Stimulated activated effector memory CD8-positive, alpha-beta T cell treated with anti-CD3 and anti-CD28 coated beads, Interleukin-12 subunit alpha, Interleukin-12 subunit beta, amount 100 ng/mL, for 72 hours (primary cell): ENCODE measurements around the gene TRAK2.
"Not testable (repeated sequence)": the region's sequence is repeated elsewhere in the genome, so short reads cannot be mapped to it uniquely, and the experiment has no call there.

Source experiments
- ATAC-seq: fragments of 150-1000 bp; cut with Tn5 transposase; 2 replicates; pipeline ENCODE4 v1.10.0; 2021
- DNase-seq, 2 donors: peaks; one replicate each; pipeline ENCODE4 v3.0.0; 2021 to 2022; ENCODE audit warnings: low spot score in 2 of 2
- H3K27ac Mint-ChIP-seq: one replicate; pipeline ENCODE4 v1.8.0; 2022; ENCODE audit warnings: mild to moderate bottlenecking, mixed read lengths
- H3K36me3 Mint-ChIP-seq: one replicate; pipeline ENCODE4 v1.8.0; 2022; ENCODE audit warnings: mild to moderate bottlenecking, mixed read lengths
- H3K4me1 Mint-ChIP-seq: one replicate; pipeline ENCODE4 v1.8.0; 2022; ENCODE audit warnings: mixed read lengths
- H3K4me3 Mint-ChIP-seq: one replicate; pipeline ENCODE4 v1.8.0; 2022; ENCODE audit warnings: mild to moderate bottlenecking, mixed read lengths
- H3K9me3 Mint-ChIP-seq: one replicate; pipeline ENCODE4 v1.8.0; 2022; ENCODE audit warnings: mixed read lengths

The TRAK2 gene

DNA sequence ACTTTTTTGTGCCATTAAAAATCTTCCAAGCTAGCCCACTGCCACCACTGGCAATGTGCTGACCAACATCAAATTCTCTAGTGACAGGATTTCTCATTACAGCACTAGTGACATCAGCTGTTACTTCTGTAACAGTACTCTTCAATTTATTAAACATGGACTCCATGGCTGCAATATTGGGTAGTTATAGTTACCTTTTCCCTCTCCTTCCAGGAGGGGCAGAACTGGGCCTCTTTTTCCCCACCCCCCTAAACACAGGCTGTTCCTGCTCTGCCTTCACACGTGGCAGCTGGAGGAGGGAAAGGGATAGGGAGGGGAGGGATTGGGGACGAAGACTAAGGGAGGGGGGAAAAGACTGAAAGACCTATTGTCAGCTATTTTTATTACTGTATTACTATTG, 38.1 kb downstream of the TRAK2 start:
- ATAC-seq = no peak
- no peaks in the 10 kb centered on the region for H3K4me1 Mint-ChIP-seq
- H3K36me3 Mint-ChIP-seq = peaks cover 4% of the 10 kb centered on the region
- no peak overlapping the region for H3K4me3 Mint-ChIP-seq
- H3K9me3 Mint-ChIP-seq = no peaks in the 10 kb centered on the region
- no peak overlapping the region for H3K27ac Mint-ChIP-seq
- DNase-seq = no peak

- Mint-ChIP-seq H3K4me3 (no peak overlapping the region), H3K27ac (no peak overlapping the region)
- no peak for DNase-seq
Measured at GRCh38 chr2:201411421-201411820, 39.8 kb downstream of the TRAK2 start.

GRCh38 chr2:201408931-201409330, 42.3 kb downstream of the TRAK2 start:
- Mint-ChIP-seq H3K27ac (no peak overlapping the region), H3K4me3 (no peak overlapping the region), H3K4me1 (peaks cover 13% of the 10 kb centered on the region), H3K36me3 (peaks cover 8% of the 10 kb centered on the region), H3K9me3 (no peaks in the 10 kb centered on the region)
- DNase-seq (no peak), ATAC-seq (no peak)

More at GRCh38 chr2:201411421-201411820, 39.8 kb downstream of the TRAK2 start:
- Mint-ChIP-seq H3K36me3 (no peaks in the 10 kb centered on the region), H3K9me3 (no peaks in the 10 kb centered on the region), H3K4me1 (no peaks in the 10 kb centered on the region)
- ATAC-seq = no peak

GRCh38 chr2:201407265-201407664, 44.0 kb downstream of the TRAK2 start:
- DNase-seq (no peak), ATAC-seq (no peak)
- peaks cover 8% of the 10 kb centered on the region for H3K36me3 Mint-ChIP-seq
- no peak overlapping the region for H3K27ac Mint-ChIP-seq
- no peak overlapping the region for H3K4me3 Mint-ChIP-seq
- H3K9me3 Mint-ChIP-seq = no peaks in the 10 kb centered on the region
- peaks cover 17% of the 10 kb centered on the region for H3K4me1 Mint-ChIP-seq

- no peaks in the 10 kb centered on the region for H3K9me3 Mint-ChIP-seq
- peak; percentile 69 for ATAC-seq
- DNase-seq = no peak
- no peak overlapping the region for H3K27ac Mint-ChIP-seq
- H3K4me3 Mint-ChIP-seq = no peak overlapping the region
- peaks cover 8% of the 10 kb centered on the region for H3K36me3 Mint-ChIP-seq
- peaks cover 22% of the 10 kb centered on the region for H3K4me1 Mint-ChIP-seq
Measured at GRCh38 chr2:201406077-201406662, 45.1 kb downstream of the TRAK2 start.

- peak; percentile 95 for ATAC-seq
- H3K27ac Mint-ChIP-seq = peak overlapping the region; percentile 2
Measured at GRCh38 chr2:201404699-201405280, 46.5 kb downstream of the TRAK2 start.

GRCh38 chr2:201403880-201404279, 47.4 kb downstream of the TRAK2 start:
- Mint-ChIP-seq H3K9me3 (no peaks in the 10 kb centered on the region), H3K4me1 (peaks cover 22% of the 10 kb centered on the region)

More at GRCh38 chr2:201404699-201405280, 46.5 kb downstream of the TRAK2 start:
- Mint-ChIP-seq H3K4me3 (no peak overlapping the region), H3K9me3 (no peaks in the 10 kb centered on the region), H3K36me3 (peaks cover 8% of the 10 kb centered on the region), H3K4me1 (peaks cover 22% of the 10 kb centered on the region)
- DNase-seq = no peak

DNA sequence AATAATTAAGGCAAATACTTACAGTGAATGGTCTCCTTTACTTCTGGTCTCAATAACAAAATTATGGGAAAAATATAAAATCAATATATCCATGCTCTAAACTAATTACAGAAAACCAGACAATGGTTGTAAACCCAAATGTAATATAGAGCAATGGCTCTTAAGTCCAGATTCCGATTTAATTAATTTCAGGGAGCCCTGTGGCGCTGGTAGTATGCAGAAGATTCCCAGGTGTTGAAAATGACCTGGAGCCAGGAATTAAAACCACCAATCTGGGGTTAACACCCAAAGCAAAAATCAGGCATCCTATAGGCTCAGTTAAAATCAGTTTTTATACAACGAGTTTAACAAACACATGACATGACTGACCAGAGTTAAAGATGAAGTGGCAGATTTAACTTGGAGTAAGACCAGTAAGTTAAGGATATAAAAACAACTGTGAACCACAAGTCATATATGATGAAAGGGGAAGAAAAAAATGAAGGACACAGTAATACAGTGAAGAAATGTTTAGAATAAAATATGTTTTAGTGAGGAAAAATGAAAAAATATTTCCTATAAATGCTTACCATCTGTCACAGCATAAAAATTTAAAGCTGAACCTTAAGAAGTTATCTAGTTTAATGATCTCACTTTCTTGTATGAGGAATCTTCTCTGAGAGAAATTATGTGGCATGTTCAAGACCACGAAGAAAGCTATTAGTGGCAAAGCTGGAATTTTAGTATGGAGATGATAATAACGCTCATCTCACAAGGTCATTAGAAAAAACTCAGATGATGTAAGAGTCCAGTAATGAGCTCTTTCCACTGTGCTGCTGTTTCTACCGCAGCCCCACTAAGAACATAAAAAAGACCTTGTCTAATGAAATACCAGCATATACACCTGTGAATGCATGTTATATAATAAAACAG, 48.4 kb downstream of the TRAK2 start:
- ATAC-seq = no peak
- H3K4me3 Mint-ChIP-seq = no peak overlapping the region
- H3K4me1 Mint-ChIP-seq = peaks cover 22% of the 10 kb centered on the region
- no peak overlapping the region for H3K27ac Mint-ChIP-seq
- H3K9me3 Mint-ChIP-seq = no peaks in the 10 kb centered on the region
- H3K36me3 Mint-ChIP-seq = peaks cover 21% of the 10 kb centered on the region
- no peak for DNase-seq

More at GRCh38 chr2:201403880-201404279, 47.4 kb downstream of the TRAK2 start:
- H3K27ac Mint-ChIP-seq = peak overlapping the region; percentile 2
- H3K36me3 Mint-ChIP-seq = peaks cover 11% of the 10 kb centered on the region
- no peak overlapping the region for H3K4me3 Mint-ChIP-seq
- ATAC-seq (no peak), DNase-seq (no peak)

GRCh38 chr2:201401815-201402214, 49.4 kb downstream of the TRAK2 start:
- Mint-ChIP-seq H3K27ac (no peak overlapping the region), H3K4me3 (no peak overlapping the region), H3K36me3 (peaks cover 30% of the 10 kb centered on the region), H3K4me1 (peaks cover 22% of the 10 kb centered on the region), H3K9me3 (no peaks in the 10 kb centered on the region)
- ATAC-seq (no peak), DNase-seq (no peak)

DNA sequence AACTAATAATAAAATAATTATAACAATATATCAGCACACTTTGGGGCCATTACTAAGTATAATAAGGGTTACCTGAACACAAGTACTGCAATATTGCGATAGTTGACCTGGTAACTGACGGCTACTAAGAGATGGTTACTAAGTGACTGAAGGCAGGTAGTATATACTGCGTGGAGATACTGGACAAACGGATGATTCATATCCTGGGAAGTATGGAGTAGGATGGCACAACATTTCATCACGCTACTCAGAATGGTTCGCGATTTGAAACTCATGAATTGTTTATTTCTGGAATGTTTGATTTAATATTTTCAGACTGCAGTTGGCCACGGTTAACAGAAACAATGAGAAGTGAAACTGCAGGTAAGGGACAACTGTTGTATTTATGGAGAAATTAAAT, 54.7 kb downstream of the TRAK2 start:
- peaks cover 4% of the 10 kb centered on the region for H3K4me1 Mint-ChIP-seq
- H3K9me3 Mint-ChIP-seq = no peaks in the 10 kb centered on the region
- no peak overlapping the region for H3K4me3 Mint-ChIP-seq
- DNase-seq = no peak
- ATAC-seq = no peak
- no peak overlapping the region for H3K27ac Mint-ChIP-seq
- H3K36me3 Mint-ChIP-seq = peaks cover 73% of the 10 kb centered on the region

- Mint-ChIP-seq H3K4me1 (no peaks in the 10 kb centered on the region), H3K9me3 (no peaks in the 10 kb centered on the region), H3K36me3 (peaks cover 81% of the 10 kb centered on the region), H3K4me3 (no peak overlapping the region), H3K27ac (no peak overlapping the region)
- ATAC-seq (no peak), DNase-seq (no peak)
Measured at GRCh38 chr2:201383136-201383535, 68.1 kb downstream of the TRAK2 start.

- Mint-ChIP-seq H3K9me3 (no peaks in the 10 kb centered on the region), H3K4me3 (no peak overlapping the region), H3K27ac (no peak overlapping the region), H3K36me3 (peaks cover 37% of the 10 kb centered on the region), H3K4me1 (no peaks in the 10 kb centered on the region)
- DNase-seq (no peak), ATAC-seq (no peak)
Measured at GRCh38 chr2:201378496-201379397, 72.5 kb downstream of the TRAK2 start.

- Mint-ChIP-seq H3K4me1 (no peaks in the 10 kb centered on the region), H3K27ac (no peak overlapping the region), H3K36me3 (peaks cover 23% of the 10 kb centered on the region), H3K4me3 (no peak overlapping the region), H3K9me3 (no peaks in the 10 kb centered on the region)
- ATAC-seq (no peak), DNase-seq (no peak)
Measured at GRCh38 chr2:201377218-201377617, 74.0 kb downstream of the TRAK2 start.

DNA sequence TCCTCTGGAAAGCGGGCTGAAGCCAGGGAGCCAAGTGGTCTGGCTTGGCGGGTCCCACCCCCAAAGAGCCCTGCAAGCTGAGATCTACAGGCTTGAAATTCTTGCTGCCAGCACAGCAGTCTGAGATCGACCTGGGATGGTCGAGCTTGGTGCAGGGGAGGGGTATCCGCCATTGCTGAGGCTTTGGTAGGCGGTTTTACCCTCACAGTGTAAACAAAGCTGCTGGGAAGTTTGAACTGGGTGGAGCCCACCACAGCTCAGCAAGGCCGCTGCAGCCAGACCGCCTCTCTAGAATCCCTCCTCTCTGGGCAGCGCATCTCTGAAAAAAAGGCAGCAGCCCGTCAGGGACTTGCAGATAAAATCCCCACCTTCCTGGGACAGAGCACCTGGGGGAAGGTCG, 81.5 kb downstream of the TRAK2 start:
- H3K9me3 Mint-ChIP-seq = peaks cover 4% of the 10 kb centered on the region
- H3K4me1 Mint-ChIP-seq = peaks cover 6% of the 10 kb centered on the region
- no peak overlapping the region for H3K4me3 Mint-ChIP-seq
- no peak for ATAC-seq
- no peaks in the 10 kb centered on the region for H3K36me3 Mint-ChIP-seq
- DNase-seq = no peak
- H3K27ac Mint-ChIP-seq = no peak overlapping the region

GRCh38 chr2:201369318-201369717, 81.9 kb downstream of the TRAK2 start:
- H3K36me3 Mint-ChIP-seq = not testable (repeated sequence)

More at GRCh38 chr2:201369318-201369717, 81.9 kb downstream of the TRAK2 start:
- H3K4me3 Mint-ChIP-seq, H3K4me1 Mint-ChIP-seq, ATAC-seq, H3K27ac Mint-ChIP-seq, H3K9me3 Mint-ChIP-seq, DNase-seq: not testable (repeated sequence)
